BE2C (cell line): Measurements from ENCODE around the gene NRG4.

ENCODE experiments used
- DNase-seq: peaks from one replicate; pipeline ENCODE4 v3.0.0-alpha.2; 2020
- H3K27me3 ChIP-seq: fragments of 250-450 bp; sonication (Bioruptor Pico); 2 replicates; pipeline ENCODE4 v1.5.1; 2020; ENCODE audit warnings: mild to moderate bottlenecking
- H3K36me3 ChIP-seq: fragments of 250-450 bp; sonication (Bioruptor Pico); 2 replicates; pipeline ENCODE4 v1.5.1; 2020; ENCODE audit warnings: mild to moderate bottlenecking
- H3K4me1 ChIP-seq: fragments of 250-450 bp; sonication (Bioruptor Pico); 2 replicates; pipeline ENCODE4 v1.5.1; 2020
- H3K4me3 ChIP-seq: 2 replicates; pipeline ENCODE4 v1.5.1; 2011; ENCODE audit warnings: low read depth, low read length
- H3K9me3 ChIP-seq: fragments of 250-450 bp; sonication (Bioruptor Pico); 2 replicates; pipeline ENCODE4 v1.5.1; 2020
- TF ChIP-seq, protein P1 (sequence below): IDR thresholded peaks from 2 replicates; pipeline ENCODE4 v1.5.1; 2012; ENCODE audit warnings: mild to moderate bottlenecking, low read depth, low read length

Gene NRG4

DNA sequence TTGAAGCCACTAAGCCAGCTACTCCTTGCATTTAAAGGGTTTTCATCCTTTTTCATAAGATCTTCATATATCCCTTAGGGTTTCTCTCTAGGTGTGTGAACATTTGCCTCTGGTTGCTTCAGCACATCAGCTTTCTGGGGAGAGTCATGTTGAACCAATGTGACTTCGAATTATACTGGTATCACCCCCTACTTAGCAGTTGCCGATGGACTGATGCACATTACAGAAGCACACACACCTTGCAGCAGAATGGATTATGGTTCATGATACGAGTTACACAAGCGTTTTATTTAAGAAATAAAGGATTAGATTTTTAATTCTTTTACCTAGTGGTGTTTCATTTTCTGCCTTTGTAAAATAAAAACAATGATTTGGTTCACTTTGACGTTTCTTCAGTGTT, 69.0 kb downstream of the NRG4 start:
- H3K4me3 ChIP-seq, result no peak overlapping the region
- H3K4me1 ChIP-seq, result no peaks in the 10 kb centered on the region
- TF ChIP-seq, protein P1, sequence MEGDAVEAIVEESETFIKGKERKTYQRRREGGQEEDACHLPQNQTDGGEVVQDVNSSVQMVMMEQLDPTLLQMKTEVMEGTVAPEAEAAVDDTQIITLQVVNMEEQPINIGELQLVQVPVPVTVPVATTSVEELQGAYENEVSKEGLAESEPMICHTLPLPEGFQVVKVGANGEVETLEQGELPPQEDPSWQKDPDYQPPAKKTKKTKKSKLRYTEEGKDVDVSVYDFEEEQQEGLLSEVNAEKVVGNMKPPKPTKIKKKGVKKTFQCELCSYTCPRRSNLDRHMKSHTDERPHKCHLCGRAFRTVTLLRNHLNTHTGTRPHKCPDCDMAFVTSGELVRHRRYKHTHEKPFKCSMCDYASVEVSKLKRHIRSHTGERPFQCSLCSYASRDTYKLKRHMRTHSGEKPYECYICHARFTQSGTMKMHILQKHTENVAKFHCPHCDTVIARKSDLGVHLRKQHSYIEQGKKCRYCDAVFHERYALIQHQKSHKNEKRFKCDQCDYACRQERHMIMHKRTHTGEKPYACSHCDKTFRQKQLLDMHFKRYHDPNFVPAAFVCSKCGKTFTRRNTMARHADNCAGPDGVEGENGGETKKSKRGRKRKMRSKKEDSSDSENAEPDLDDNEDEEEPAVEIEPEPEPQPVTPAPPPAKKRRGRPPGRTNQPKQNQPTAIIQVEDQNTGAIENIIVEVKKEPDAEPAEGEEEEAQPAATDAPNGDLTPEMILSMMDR, result no peak
- peaks cover 16% of the 10 kb centered on the region for H3K27me3 ChIP-seq
- no peaks in the 10 kb centered on the region for H3K36me3 ChIP-seq
- no peak for DNase-seq
- 0 out of 2 replicates have a peak, but pooled peaks cover 4% of the 10 kb centered on the region for H3K9me3 ChIP-seq

DNA sequence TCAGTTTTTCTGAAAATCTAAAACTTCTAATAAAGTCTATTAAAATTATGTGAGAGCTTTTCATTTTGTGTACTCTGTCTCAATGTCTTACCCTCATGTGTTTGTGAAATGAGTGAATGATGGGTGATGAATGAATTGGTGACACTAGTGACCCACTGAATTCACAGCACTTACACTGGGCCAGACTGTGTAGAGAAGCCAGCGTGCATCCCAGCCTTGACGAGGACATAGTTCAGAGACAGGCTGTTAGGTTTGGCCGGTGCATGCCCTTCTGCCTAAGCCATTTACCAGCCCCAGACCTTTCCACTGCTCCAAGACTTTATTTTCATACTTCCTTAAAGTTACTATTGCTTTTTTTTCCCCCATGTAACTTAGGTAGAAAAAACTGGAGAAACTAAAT, 69.8 kb downstream of the NRG4 start:
- Histone ChIP-seq H3K9me3 (0 out of 2 replicates have a peak, but pooled peaks cover 4% of the 10 kb centered on the region), H3K27me3 (peaks cover 16% of the 10 kb centered on the region), H3K36me3 (no peaks in the 10 kb centered on the region), H3K4me1 (no peaks in the 10 kb centered on the region), H3K4me3 (no peak overlapping the region)
- DNase-seq, result no peak
- TF ChIP-seq, protein P1, result no peak

DNA sequence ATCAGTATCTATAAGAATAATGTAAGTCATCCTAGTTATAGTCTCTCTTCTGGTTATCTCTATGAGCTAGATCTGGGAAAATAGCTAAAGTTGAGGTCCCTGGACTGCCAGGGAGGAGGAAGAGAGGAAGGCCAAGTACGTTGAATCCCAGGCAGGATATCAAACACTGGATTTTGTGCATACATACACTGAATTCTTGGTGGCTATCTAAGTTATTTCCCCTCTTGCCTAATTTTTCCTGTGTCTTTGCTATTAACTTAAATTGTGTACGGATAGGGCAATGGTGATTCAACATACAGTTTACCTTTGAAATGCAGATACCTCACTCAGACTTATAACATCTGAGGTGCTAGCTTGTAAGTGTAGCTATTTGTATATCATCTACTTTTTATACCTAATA, 81.4 kb downstream of the NRG4 start:
- TF ChIP-seq, protein P1, result no peak
- Histone ChIP-seq H3K4me3 (no peak overlapping the region), H3K36me3 (peaks cover 9% of the 10 kb centered on the region), H3K27me3 (no peaks in the 10 kb centered on the region), H3K4me1 (no peaks in the 10 kb centered on the region), H3K9me3 (no peaks in the 10 kb centered on the region)
- DNase-seq, result no peak

DNA sequence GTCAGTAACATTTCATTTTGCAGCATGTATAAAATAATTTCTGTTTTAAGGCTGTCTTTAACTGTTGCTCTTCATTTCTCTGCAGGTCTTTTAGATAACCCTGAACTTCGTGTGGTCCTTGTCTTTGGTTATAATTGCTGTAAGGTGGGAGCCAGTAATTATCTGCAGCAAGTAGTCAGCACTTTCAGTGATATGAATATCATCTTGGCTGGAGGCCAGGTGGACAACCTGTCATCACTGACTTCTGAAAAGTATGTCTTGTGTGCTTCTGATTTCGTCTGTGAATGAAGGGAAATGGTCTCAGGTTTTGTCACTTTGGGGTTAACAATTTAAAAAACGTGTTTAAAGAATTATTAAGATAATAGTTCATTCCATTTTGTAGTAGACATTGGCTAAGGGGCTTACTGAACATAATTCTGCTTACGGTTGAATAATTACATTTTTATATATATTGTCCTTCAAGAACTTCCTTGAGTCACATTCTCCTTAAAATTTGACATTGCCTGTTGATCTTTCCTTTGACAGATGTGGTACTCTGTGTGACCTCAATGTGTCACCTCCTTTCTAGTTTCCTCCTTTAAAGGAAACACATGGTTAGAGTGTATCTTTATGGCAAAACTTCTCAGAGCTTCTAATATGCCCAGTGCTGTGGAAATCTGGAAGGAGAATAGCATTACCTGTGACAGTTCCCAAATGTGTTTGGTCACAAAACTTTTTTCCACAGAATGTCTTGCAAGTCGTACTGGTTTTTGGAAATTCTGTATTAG, 82.2 kb downstream of the NRG4 start:
- Histone ChIP-seq H3K4me3 (no peak overlapping the region), H3K36me3 (peaks cover 9% of the 10 kb centered on the region), H3K27me3 (no peaks in the 10 kb centered on the region), H3K9me3 (no peaks in the 10 kb centered on the region), H3K4me1 (no peaks in the 10 kb centered on the region)
- no peak for DNase-seq
- TF ChIP-seq, protein P1, result no peak

DNA sequence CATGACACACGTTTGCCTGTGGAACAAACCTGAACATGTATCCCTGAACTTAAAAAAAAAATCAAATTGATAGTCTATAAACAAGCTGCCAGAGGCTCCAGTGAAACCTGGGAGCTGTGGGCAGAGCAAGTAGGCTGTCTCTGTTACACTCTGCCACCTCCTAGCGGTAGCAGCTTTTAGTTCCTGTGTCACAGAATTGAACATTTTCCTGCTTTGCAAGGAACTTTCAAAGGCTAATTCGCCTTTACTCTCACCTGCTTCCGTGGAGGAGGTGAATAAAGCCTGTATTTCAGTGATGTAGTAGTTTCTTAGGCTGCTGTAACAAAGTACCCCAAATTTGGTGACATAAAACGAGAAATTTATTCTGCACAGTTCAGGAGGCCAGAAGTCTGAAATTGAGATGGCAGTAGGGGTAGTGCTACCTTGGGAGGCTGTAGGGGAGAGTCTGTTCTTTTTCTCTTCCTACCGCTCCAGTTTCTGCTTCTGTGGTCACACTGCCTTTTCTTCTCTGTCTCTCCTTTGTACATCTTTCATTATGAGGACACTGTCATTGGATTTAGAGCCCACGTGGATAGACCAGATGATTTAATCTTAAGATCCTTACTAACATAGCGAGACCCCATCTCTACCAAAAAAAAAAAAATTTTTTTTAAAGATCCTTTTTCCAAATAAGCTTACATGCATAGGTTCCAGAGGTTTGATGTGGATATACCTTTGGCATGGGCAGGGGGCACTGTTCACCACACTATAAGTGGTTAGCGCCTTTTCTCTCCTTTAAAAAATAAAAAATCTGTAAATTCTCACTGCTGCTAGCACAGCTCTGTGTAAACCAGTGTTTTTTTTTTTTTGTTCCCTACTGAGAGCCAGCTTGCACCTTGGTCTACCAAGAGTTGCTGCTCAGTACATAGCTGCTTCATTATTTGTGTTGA, 83.3 kb downstream of the NRG4 start:
- H3K4me3 ChIP-seq, result no peak overlapping the region
- peaks cover 9% of the 10 kb centered on the region for H3K36me3 ChIP-seq
- H3K9me3 ChIP-seq, result no peaks in the 10 kb centered on the region
- H3K27me3 ChIP-seq, result no peaks in the 10 kb centered on the region
- TF ChIP-seq, protein P1, result peak; percentile 79
- DNase-seq, result peak; percentile 64
- no peaks in the 10 kb centered on the region for H3K4me1 ChIP-seq
